ENCODE results near the gene ALK. TPM values are rescaled to one million over a fixed set of nuclear protein-coding genes. Genes with fewer than 3 reads are reported as not detected.

Gene ALK
- total RNA-seq, 1 donor = under 0.01 TPM

- H3K36me3 ChIP-seq (ENCODE audit: insufficient read depth, low read length) = no peaks in the 10 kb centered on the region
- H2AFZ ChIP-seq (ENCODE audit: low read length) = no peak overlapping the region
- H3K27me3 ChIP-seq (ENCODE audit: insufficient read depth, low read length) = no peaks in the 10 kb centered on the region
- no peaks in the 10 kb centered on the region for H3K4me1 ChIP-seq (ENCODE audit: insufficient read depth, low read length)
- H3K27ac ChIP-seq (ENCODE audit: low read depth, low read length) = no peak overlapping the region
- no peak for TF ChIP-seq CTCF (IDR thresholded peaks at IDR 0.05; ENCODE audit: extremely low read depth, low read depth, low read length)
- no peaks in the 10 kb centered on the region for H4K20me1 ChIP-seq (ENCODE audit: insufficient read depth, low read length)
- no peaks in the 10 kb centered on the region for H3K9me3 ChIP-seq (ENCODE audit: low read depth, low read length)
- no peak overlapping the region for H3K4me2 ChIP-seq (ENCODE audit: insufficient read depth, low read length)
- DNase-seq (ENCODE audit: insufficient read length, low spot score, missing footprints) = no peak
- no peaks in the 10 kb centered on the region for H3K79me2 ChIP-seq (ENCODE audit: insufficient read depth, low read length)
- H3K4me3 ChIP-seq (ENCODE audit: insufficient read depth, low read length) = no peak overlapping the region
Measured at GRCh38 chr2:29782549-29783458, 138.6 kb downstream of the ALK start.

- Histone ChIP-seq H3K79me2 (ENCODE audit: insufficient read depth, low read length) (no peaks in the 10 kb centered on the region), H3K36me3 (ENCODE audit: insufficient read depth, low read length) (no peaks in the 10 kb centered on the region), H3K27me3 (ENCODE audit: insufficient read depth, low read length) (no peaks in the 10 kb centered on the region), H3K4me3 (ENCODE audit: insufficient read depth, low read length) (no peak overlapping the region), H4K20me1 (ENCODE audit: insufficient read depth, low read length) (no peaks in the 10 kb centered on the region), H3K9me3 (ENCODE audit: low read depth, low read length) (no peaks in the 10 kb centered on the region), H3K27ac (ENCODE audit: low read depth, low read length) (no peak overlapping the region), H3K4me1 (ENCODE audit: insufficient read depth, low read length) (no peaks in the 10 kb centered on the region), H2AFZ (ENCODE audit: low read length) (no peak overlapping the region), H3K4me2 (ENCODE audit: insufficient read depth, low read length) (no peak overlapping the region)
- no peak for TF ChIP-seq CTCF (IDR thresholded peaks at IDR 0.05; ENCODE audit: extremely low read depth, low read depth, low read length)
- DNase-seq (ENCODE audit: insufficient read length, low spot score, missing footprints) = no peak
Measured at GRCh38 chr2:29782087-29782486, 139.3 kb downstream of the ALK start.

- H2AFZ ChIP-seq (ENCODE audit: low read length) = no peak overlapping the region
- H4K20me1 ChIP-seq (ENCODE audit: insufficient read depth, low read length) = no peaks in the 10 kb centered on the region
- H3K27ac ChIP-seq (ENCODE audit: low read depth, low read length) = no peak overlapping the region
- DNase-seq (ENCODE audit: insufficient read length, low spot score, missing footprints) = no peak
- no peak overlapping the region for H3K4me3 ChIP-seq (ENCODE audit: insufficient read depth, low read length)
- no peaks in the 10 kb centered on the region for H3K27me3 ChIP-seq (ENCODE audit: insufficient read depth, low read length)
- H3K4me1 ChIP-seq (ENCODE audit: insufficient read depth, low read length) = no peaks in the 10 kb centered on the region
- no peaks in the 10 kb centered on the region for H3K36me3 ChIP-seq (ENCODE audit: insufficient read depth, low read length)
- H3K79me2 ChIP-seq (ENCODE audit: insufficient read depth, low read length) = no peaks in the 10 kb centered on the region
- no peak for TF ChIP-seq CTCF (IDR thresholded peaks at IDR 0.05; ENCODE audit: extremely low read depth, low read depth, low read length)
- no peaks in the 10 kb centered on the region for H3K9me3 ChIP-seq (ENCODE audit: low read depth, low read length)
- H3K4me2 ChIP-seq (ENCODE audit: insufficient read depth, low read length) = no peak overlapping the region
Measured at GRCh38 chr2:29780906-29781305, 140.5 kb downstream of the ALK start.

- no peak overlapping the region for H3K27ac ChIP-seq (ENCODE audit: low read depth, low read length)
- no peaks in the 10 kb centered on the region for H3K9me3 ChIP-seq (ENCODE audit: low read depth, low read length)
- no peak overlapping the region for H3K4me3 ChIP-seq (ENCODE audit: insufficient read depth, low read length)
- H3K4me1 ChIP-seq (ENCODE audit: insufficient read depth, low read length) = no peaks in the 10 kb centered on the region
- no peaks in the 10 kb centered on the region for H3K79me2 ChIP-seq (ENCODE audit: insufficient read depth, low read length)
- H3K27me3 ChIP-seq (ENCODE audit: insufficient read depth, low read length) = no peaks in the 10 kb centered on the region
- H4K20me1 ChIP-seq (ENCODE audit: insufficient read depth, low read length) = no peaks in the 10 kb centered on the region
- no peak for TF ChIP-seq CTCF (IDR thresholded peaks at IDR 0.05; ENCODE audit: extremely low read depth, low read depth, low read length)
- no peak for DNase-seq (ENCODE audit: insufficient read length, low spot score, missing footprints)
- H3K4me2 ChIP-seq (ENCODE audit: insufficient read depth, low read length) = no peak overlapping the region
- no peaks in the 10 kb centered on the region for H3K36me3 ChIP-seq (ENCODE audit: insufficient read depth, low read length)
- no peak overlapping the region for H2AFZ ChIP-seq (ENCODE audit: low read length)
Measured at GRCh38 chr2:29777161-29777560, 144.2 kb downstream of the ALK start.

Data from osteoblast (primary cell).